Measurements from ENCODE around the gene TNFRSF4.

- TF ChIP-seq CTCF (IDR thresholded peaks at IDR 0.05 in 4 of 5, conservative IDR thresholded peaks at IDR 0.05 in 1 of 5) (no peak), POLR2A (IDR thresholded peaks at IDR 0.05) (no peak)
These were observed 15.8 kb upstream of the TNFRSF4 start for GRCh38 chr1:1229770-1230169.
